ENCODE results near the gene TNRC6B. TPM values are rescaled to one million over a fixed set of nuclear protein-coding genes. Genes with fewer than 3 reads are reported as not detected.

The TNRC6B gene
- total and polyA plus RNA-seq, 2 of the 13 experiments (the other 11 are each of a cell fraction or from before 2014, with no cell fraction given) = 8.9 to 13.2 TPM

- TF ChIP-seq GMEB2 (CRISPR knock-in tag; IDR thresholded peaks at IDR 0.05; ENCODE audit: low read depth) = 0 out of 2 replicates have a peak, but pooled peaks have one; percentile 28
- TF ChIP-seq ZBTB20 (CRISPR knock-in tag; IDR thresholded peaks at IDR 0.05; ENCODE audit: borderline replicate concordance, low read depth) = peak; percentile 25
- no peak; the same call in 1 of the 2 replicates for TF ChIP-seq ZNF20 (CRISPR knock-in tag; IDR thresholded peaks at IDR 0.05)
- TF ChIP-seq ZNF274 (CRISPR knock-in tag; IDR thresholded peaks at IDR 0.05) = peak; percentile 95
- TF ChIP-seq AGO1 (IDR thresholded peaks at IDR 0.05; ENCODE audit: low read depth, low read length, poor library complexity, severe bottlenecking) = peak; percentile 60
- peak; percentile 43; the same call in 1 of the 2 replicates for TF ChIP-seq HCFC1 (IDR thresholded peaks at IDR 0.05; ENCODE audit: low read depth, low read length)
- no peak; the same call in 1 of the 2 replicates for TF ChIP-seq MIER2 (CRISPR knock-in tag; IDR thresholded peaks at IDR 0.05)
- peak; percentile 78 for TF ChIP-seq BCL6 (CRISPR knock-in tag; IDR thresholded peaks at IDR 0.05)
- peak; percentile 83 for TF ChIP-seq ZNF772 (CRISPR knock-in tag; IDR thresholded peaks at IDR 0.05)
- TF ChIP-seq ZNF530 (CRISPR knock-in tag; IDR thresholded peaks at IDR 0.05; ENCODE audit: low read depth) = no peak
- TF ChIP-seq BCL3 (CRISPR knock-in tag; IDR thresholded peaks at IDR 0.05) = peak; percentile 95
- no peak for TF ChIP-seq SMARCE1 (IDR thresholded peaks at IDR 0.05; ENCODE audit: borderline replicate concordance)
- peak; percentile 56; the same call in 1 of the 2 replicates for TF ChIP-seq ZHX1 (CRISPR knock-in tag; IDR thresholded peaks at IDR 0.05; ENCODE audit: low read depth)
- TF ChIP-seq RERE (CRISPR knock-in tag; IDR thresholded peaks at IDR 0.05; ENCODE audit: low read depth) = peak; percentile 58
- TF ChIP-seq FOXK1 (CRISPR knock-in tag; IDR thresholded peaks at IDR 0.05; ENCODE audit: borderline replicate concordance, low read depth) = peak; percentile 65; the same call in 1 of the 2 replicates
- peak; percentile 89 for TF ChIP-seq ZBTB42 (CRISPR knock-in tag; IDR thresholded peaks at IDR 0.05)
- peak; percentile 28; the same call in 1 of the 2 replicates for TF ChIP-seq ZNF12 (CRISPR knock-in tag; IDR thresholded peaks at IDR 0.05)
Observed at GRCh38 chr22:40346185-40347118, 168.7 kb downstream of the TNRC6B start, which contains the start of gene ADSL (continued).
